B cell (primary cell): ENCODE results near the gene HTR6. TPM values are rescaled to one million over a fixed set of nuclear protein-coding genes. Genes with fewer than 3 reads are reported as not detected.

Experiments used
- ATAC-seq: fragments of 200-7000 bp; cut with Tn5 transposase; one replicate; pipeline ENCODE4 v1.10.0; 2021; ENCODE audit warnings: low read depth, mild to moderate bottlenecking, moderate number of reproducible peaks, moderate library complexity
- CTCF ChIA-PET: fragments of 350-600 bp; sonication (Branson Sonifier 250); formaldehyde crosslinking; loops from one replicate; lab custom pipeline; 2021; ENCODE audit warnings: antibody characterized with exemption, inconsistent platforms; lab: Charles Lee
- POLR2A ChIA-PET: fragments of 350-600 bp; sonication (Branson Sonifier 250); formaldehyde crosslinking; loops from one replicate; lab custom pipeline; 2021; ENCODE audit warnings: antibody characterized with exemption; lab: Charles Lee
- DNase-seq: peaks from one replicate; pipeline ENCODE4 v3.0.0; 2013
- H2AFZ ChIP-seq: 2 replicates; pipeline ENCODE4 v1.6.1; 2012; ENCODE audit warnings: mild to moderate bottlenecking, low read depth, low read length; ENCODE audit not compliant: insufficient read depth, poor library complexity, severe bottlenecking
- H3K27ac ChIP-seq, 2 donors: 1 replicate in 1 of 2; 2 replicates in 1 of 2; pipeline ENCODE4 v1.5.1; 2012 to 2013; ENCODE audit warnings: low read length in 2 of 2, mild to moderate bottlenecking in 2 of 2, moderate library complexity in 1 of 2
- H3K27me3 ChIP-seq, 4 experiments: fragments of 200-600 bp in 1 of 4; sonication (generic) in 1 of 4; replicated peaks in 1 of 4; 1 replicate in 2 of 4; 2 replicates in 2 of 4; pipeline versions ENCODE4 v1.6.1 to v1.7.0; 2013 to 2016; ENCODE audit warnings: low read length in 3 of 4, mild to moderate bottlenecking in 2 of 4, mixed read lengths in 1 of 4, moderate library complexity in 1 of 4; ENCODE audit not compliant: insufficient read depth in 4 of 4, control insufficient read depth in 3 of 4; ENCODE audit errors: control extremely low read depth in 1 of 4
- H3K36me3 ChIP-seq, 2 experiments: replicated peaks in 1 of 2; 1 replicate in 1 of 2; 2 replicates in 1 of 2; pipeline versions ENCODE4 v1.6.1 to v1.7.1; 2013; ENCODE audit warnings: low read length in 1 of 2; ENCODE audit not compliant: insufficient read depth in 2 of 2, control insufficient read depth in 1 of 2; ENCODE audit errors: control extremely low read depth in 1 of 2, extremely low read depth in 1 of 2
- H3K4me1 ChIP-seq, 2 donors: fragments of 200-600 bp in 1 of 2; sonication (generic) in 1 of 2; 1 replicate in 1 of 2; 2 replicates in 1 of 2; pipeline versions ENCODE4 v1.5.1 to v1.6.1; 2013 to 2017; ENCODE audit warnings: low read length in 2 of 2; ENCODE audit not compliant: control insufficient read depth in 2 of 2, insufficient read depth in 2 of 2
- H3K4me2 ChIP-seq: replicated peaks from 2 replicates; pipeline ENCODE3; 2012; ENCODE audit warnings: mild to moderate bottlenecking, low read depth, low read length; ENCODE audit not compliant: poor library complexity, severe bottlenecking
- H3K4me3 ChIP-seq, 5 experiments: fragments of 200-600 bp in 1 of 5; sonication (generic) in 1 of 5; 1 replicate in 3 of 5; 2 replicates in 2 of 5; pipeline versions ENCODE4 v1.5.1 to v1.7.0; 2011 to 2016; ENCODE audit warnings: low read length in 4 of 5, mild to moderate bottlenecking in 4 of 5, low read depth in 2 of 5, control low read depth in 1 of 5, moderate library complexity in 1 of 5; ENCODE audit not compliant: insufficient read depth in 1 of 5; ENCODE audit errors: control extremely low read depth in 1 of 5, extremely low read depth in 1 of 5
- H3K79me2 ChIP-seq: fragments of 200-600 bp; sonication (generic); one replicate; pipeline ENCODE4 v1.6.0; 2016; ENCODE audit warnings: low read length; ENCODE audit not compliant: control insufficient read depth, insufficient read depth
- H3K9ac ChIP-seq: fragments of 200-600 bp; sonication (generic); 2 replicates; pipeline ENCODE4 v1.6.1; 2017; ENCODE audit warnings: mild to moderate bottlenecking, low read length, moderate library complexity
- H3K9me3 ChIP-seq, 3 donors: one replicate each; pipeline versions ENCODE4 v1.6.1 to v1.7.1; 2013; ENCODE audit warnings: low read length in 2 of 3; ENCODE audit not compliant: control insufficient read depth in 2 of 3, insufficient read depth in 1 of 3; ENCODE audit errors: control extremely low read depth in 1 of 3
- H4K20me1 ChIP-seq: 2 replicates; pipeline ENCODE4 v1.6.0; 2012; ENCODE audit warnings: mild to moderate bottlenecking, low read length; ENCODE audit not compliant: insufficient read depth, control insufficient read depth, poor library complexity, severe bottlenecking
- H3K27ac Mint-ChIP-seq: one replicate; pipeline ENCODE4 v1.8.0; 2021; ENCODE audit warnings: mixed read lengths
- H3K27me3 Mint-ChIP-seq: one replicate; pipeline ENCODE4 v1.8.0; 2021; ENCODE audit warnings: mixed read lengths
- H3K4me1 Mint-ChIP-seq: one replicate; pipeline ENCODE4 v1.8.0; 2021; ENCODE audit warnings: mixed read lengths
- H3K4me3 Mint-ChIP-seq: one replicate; pipeline ENCODE4 v1.8.0; 2021; ENCODE audit warnings: mixed read lengths
- H3K9me3 Mint-ChIP-seq: one replicate; pipeline ENCODE4 v1.8.0; 2022; ENCODE audit warnings: mixed read lengths; ENCODE audit not compliant: insufficient read depth
- EZH2 ChIP-seq: IDR thresholded peaks from 2 replicates; pipeline ENCODE4 v1.6.1; 2012; ENCODE audit warnings: borderline replicate concordance, low read depth, mild to moderate bottlenecking, moderate library complexity, low read length; ENCODE audit not compliant: insufficient read depth, poor library complexity, severe bottlenecking
- WGBS: methylation state at CpG from one replicate; pipeline ENCODE4 v1.1.5; 2013; ENCODE audit warnings: missing lambda C conversion rate; ENCODE audit not compliant: insufficient coverage; 5-methylcytosine and 5-hydroxymethylcytosine counted together
- intact Hi-C: fragments of 100-400 bp; cut with micrococcal nuclease; formaldehyde crosslinking; loops from one replicate; pipeline ENCODE4 v1.10.0; 2022
- polyA plus RNA-seq: library from polyadenylated mRNA; depleted of rRNA; stranded (reverse); fragments of >200 nt; gene quantifications from 2 replicates; pipeline ENCODE4 v1.2.3, GENCODE V29; 2012
- total RNA-seq, 2 donors: library from RNA; stranded (reverse); fragments of 120-200 nt in 1 of 2; gene quantifications; 1 replicate in 1 of 2; 2 replicates in 1 of 2; pipeline versions ENCODE4 v1.2.3 to v1.2.4, GENCODE V29; 2013 to 2022
- TF ChIP-seq, protein P1 (sequence below): fragments of 200-600 bp; IDR thresholded peaks from one replicate; pipeline ENCODE4 v1.8.0; 2022; ENCODE audit warnings: antibody characterized with exemption, mild to moderate bottlenecking

The HTR6 gene
- total and polyA plus RNA-seq, 2 donors (not counting 1 experiment from before 2014, with no cell fraction given): not detected

DNA sequence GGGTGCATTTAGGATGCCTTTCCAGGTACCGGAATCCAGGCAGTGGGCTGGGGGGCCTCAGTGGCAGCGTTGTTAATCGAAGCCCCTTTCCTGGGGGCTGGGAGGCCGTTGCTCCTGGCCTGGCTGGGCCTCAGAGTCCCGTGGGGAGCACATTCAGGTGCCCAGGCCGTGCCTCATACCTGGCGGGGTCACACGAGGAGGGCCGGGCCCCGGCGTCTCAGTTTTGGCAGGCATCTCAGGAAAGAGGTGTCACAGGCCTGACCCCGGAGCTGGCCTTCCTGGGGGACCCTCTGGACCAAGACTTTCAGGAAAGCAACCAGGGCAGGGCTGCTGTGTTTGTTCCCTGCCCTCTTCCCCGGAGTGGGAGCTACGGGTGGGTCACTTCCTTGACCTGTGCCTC is 16.4 kb upstream of the HTR6 start:
- H3K4me1 Mint-ChIP-seq: peaks cover 9% of the 10 kb centered on the region
- H3K4me3 Mint-ChIP-seq: no peak overlapping the region
- no peak for TF ChIP-seq EZH2
- TF ChIP-seq, protein P1, sequence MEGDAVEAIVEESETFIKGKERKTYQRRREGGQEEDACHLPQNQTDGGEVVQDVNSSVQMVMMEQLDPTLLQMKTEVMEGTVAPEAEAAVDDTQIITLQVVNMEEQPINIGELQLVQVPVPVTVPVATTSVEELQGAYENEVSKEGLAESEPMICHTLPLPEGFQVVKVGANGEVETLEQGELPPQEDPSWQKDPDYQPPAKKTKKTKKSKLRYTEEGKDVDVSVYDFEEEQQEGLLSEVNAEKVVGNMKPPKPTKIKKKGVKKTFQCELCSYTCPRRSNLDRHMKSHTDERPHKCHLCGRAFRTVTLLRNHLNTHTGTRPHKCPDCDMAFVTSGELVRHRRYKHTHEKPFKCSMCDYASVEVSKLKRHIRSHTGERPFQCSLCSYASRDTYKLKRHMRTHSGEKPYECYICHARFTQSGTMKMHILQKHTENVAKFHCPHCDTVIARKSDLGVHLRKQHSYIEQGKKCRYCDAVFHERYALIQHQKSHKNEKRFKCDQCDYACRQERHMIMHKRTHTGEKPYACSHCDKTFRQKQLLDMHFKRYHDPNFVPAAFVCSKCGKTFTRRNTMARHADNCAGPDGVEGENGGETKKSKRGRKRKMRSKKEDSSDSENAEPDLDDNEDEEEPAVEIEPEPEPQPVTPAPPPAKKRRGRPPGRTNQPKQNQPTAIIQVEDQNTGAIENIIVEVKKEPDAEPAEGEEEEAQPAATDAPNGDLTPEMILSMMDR: no peak
- DNase-seq: no peak
- no peak for ATAC-seq
- no peaks in the 10 kb centered on the region for H4K20me1 ChIP-seq
- H3K27ac Mint-ChIP-seq: no peak overlapping the region
- ChIA-PET POLR2A (interaction anchor here (0.6 kb wide), 1 partner anchor 298 kb away, joined by 4 read pairs; no protein-coding TSS in a partner anchor), CTCF (no interaction called here)
- no peak overlapping the region for H3K9ac ChIP-seq
- H3K4me3 ChIP-seq: no peak overlapping the region
- no peaks in the 10 kb centered on the region for H3K9me3 Mint-ChIP-seq
- no peak overlapping the region for H3K4me2 ChIP-seq
- peaks cover 12% of the 10 kb centered on the region in 2 donors for H3K4me1 ChIP-seq
- H3K9me3 ChIP-seq: peaks cover 0 to 6% (median 0%) of the 10 kb centered on the region in 3 donors
- no peaks in the 10 kb centered on the region for H3K36me3 ChIP-seq
- peaks cover 32% of the 10 kb centered on the region for H3K27me3 Mint-ChIP-seq
- 76% methylated on average over 14 of the region's 14 CpGs for WGBS
- H3K27ac ChIP-seq: no peak overlapping the region
- no peak overlapping the region for H2AFZ ChIP-seq
- H3K27me3 ChIP-seq: peaks cover 0 to 32% (median 12%) of the 10 kb centered on the region in 4 experiments
- no peaks in the 10 kb centered on the region for H3K79me2 ChIP-seq
- intact Hi-C loops: no loop called here

DNA sequence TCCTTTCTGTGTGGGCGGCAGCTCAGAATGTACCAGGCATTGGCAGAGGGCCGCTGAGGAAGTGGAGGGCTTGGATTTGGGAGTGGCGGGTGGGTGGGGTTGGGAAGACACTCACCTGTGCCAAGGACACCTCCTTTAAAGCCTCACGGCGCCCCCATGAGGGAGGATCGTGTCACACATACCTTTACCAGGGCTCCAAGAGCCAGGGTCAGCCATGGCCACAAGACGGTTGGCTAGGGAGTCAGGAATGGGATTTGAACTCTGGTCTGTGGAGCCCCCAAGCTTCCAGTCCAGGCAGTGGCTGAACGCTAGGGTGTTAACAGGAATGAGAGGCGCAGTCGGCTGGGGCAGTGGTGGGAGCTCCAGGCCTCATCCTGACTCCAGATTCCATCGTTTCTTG is 16.0 kb upstream of the HTR6 start:
- H3K27ac ChIP-seq: no peak overlapping the region
- H3K79me2 ChIP-seq: no peaks in the 10 kb centered on the region
- H2AFZ ChIP-seq: no peak overlapping the region
- peaks cover 7 to 12% of the 10 kb centered on the region in 2 donors for H3K4me1 ChIP-seq
- H3K36me3 ChIP-seq: no peaks in the 10 kb centered on the region
- no peaks in the 10 kb centered on the region for H4K20me1 ChIP-seq
- intact Hi-C loops: no loop called here
- Mint-ChIP-seq H3K27me3 (peaks cover 27% of the 10 kb centered on the region), H3K9me3 (no peaks in the 10 kb centered on the region), H3K27ac (no peak overlapping the region), H3K4me1 (peaks cover 4% of the 10 kb centered on the region), H3K4me3 (no peak overlapping the region)
- no peak for ATAC-seq
- no peak overlapping the region for H3K4me3 ChIP-seq
- POLR2A ChIA-PET: interaction anchor here (0.6 kb wide), 1 partner anchor 298 kb away, joined by 4 read pairs; no protein-coding TSS in a partner anchor
- no peak for TF ChIP-seq EZH2
- TF ChIP-seq, protein P1: no peak
- DNase-seq: no peak
- CTCF ChIA-PET: interaction anchor here (0.6 kb wide), 1 partner anchor 208 kb away, joined by 3 read pairs; no protein-coding TSS in a partner anchor
- WGBS: 88% methylated on average over 7 of the region's 11 CpGs
- H3K9me3 ChIP-seq: peaks cover 0 to 6% (median 0%) of the 10 kb centered on the region in 3 donors
- peaks cover 0 to 32% (median 10%) of the 10 kb centered on the region in 4 experiments for H3K27me3 ChIP-seq
- no peak overlapping the region for H3K4me2 ChIP-seq
- H3K9ac ChIP-seq: no peak overlapping the region
